BJ (cell line): Measurements from ENCODE around the gene SPIB. TPM values are rescaled to one million over a fixed set of nuclear protein-coding genes. Genes with fewer than 3 reads are reported as not detected.
"Not testable (repeated sequence)": the region's sequence is repeated elsewhere in the genome, so short reads cannot be mapped to it uniquely, and the experiment has no call there.

Experiments used
- CTCF ChIA-PET: fragments of 350-600 bp; formaldehyde crosslinking; extraction: SDS; loops from one replicate; lab custom pipeline; 2021; ENCODE audit warnings: antibody characterized with exemption, inconsistent platforms; lab: Yijun Ruan, JAX
- POLR2A ChIA-PET: fragments of 300-600 bp; sonication (Branson Sonifier 250); formaldehyde crosslinking; extraction: SDS; loops from one replicate; lab custom pipeline; 2021; ENCODE audit warnings: antibody characterized with exemption; lab: Charles Lee
- DNase-seq: peaks from one replicate; pipeline ENCODE4 v3.0.0-alpha.2; 2011; ENCODE audit warnings: low read depth
- H3K27me3 ChIP-seq: 2 replicates; pipeline ENCODE4 v1.6.0; 2011; ENCODE audit warnings: low read length; ENCODE audit not compliant: control insufficient read depth, insufficient read depth
- H3K36me3 ChIP-seq: 2 replicates; pipeline ENCODE4 v1.5.1; 2011; ENCODE audit warnings: low read length; ENCODE audit not compliant: control insufficient read depth, insufficient read depth
- H3K4me3 ChIP-seq: 2 replicates; pipeline ENCODE4 v1.5.1; 2011; ENCODE audit warnings: low read depth, mild to moderate bottlenecking, control low read depth, low read length
- CTCF ChIP-seq: IDR thresholded peaks from 2 replicates; pipeline ENCODE4 v1.5.1; 2011; ENCODE audit warnings: low read depth, mild to moderate bottlenecking, control low read depth, inconsistent platforms, low read length, moderate library complexity; ENCODE audit not compliant: insufficient read depth
- polyA plus RNA-seq: library from polyadenylated mRNA; depleted of rRNA; stranded (reverse); fragments of >200 nt; gene quantifications from 2 replicates; pipeline ENCODE4 v1.2.3, GENCODE V29; 2011

Gene SPIB
- polyA plus RNA-seq, 1 experiment: not detected

- no peak for TF ChIP-seq CTCF
- no peak for DNase-seq
- ChIA-PET CTCF (interaction anchor here (1.0 to 1.4 kb wide), 7 partner anchors 8 to 171 kb away, joined by 3 to 7 read pairs (median 4); no protein-coding TSS in a partner anchor), POLR2A (interaction anchor here (0.6 kb wide), 1 partner anchor 8 kb away, joined by 4 read pairs; no protein-coding TSS in a partner anchor)
- Histone ChIP-seq H3K27me3 (no peaks in the 10 kb centered on the region), H3K4me3 (peak overlapping the region; percentile 77), H3K36me3 (peaks cover 14% of the 10 kb centered on the region)
These were observed 33.8 kb upstream of the SPIB start for GRCh38 chr19:50384685-50385535.

- TF ChIP-seq CTCF: no peak
- DNase-seq: no peak
- CTCF ChIA-PET: interaction anchor here (0.6 kb wide), 1 partner anchor 71 kb away, joined by 3 read pairs; no protein-coding TSS in a partner anchor
These were observed 31.4 kb upstream of the SPIB start for GRCh38 chr19:50387176-50387867.

GRCh38 chr19:50387868-50388245, 30.9 kb upstream of the SPIB start:
- POLR2A ChIA-PET: no interaction called here
- TF ChIP-seq CTCF: no peak
- CTCF ChIA-PET: no interaction called here
- peaks cover under 1% of the 10 kb centered on the region; the same call in 1 of the 2 replicates for H3K36me3 ChIP-seq
- DNase-seq: no peak
- H3K4me3 ChIP-seq: no peak overlapping the region
- H3K27me3 ChIP-seq: no peaks in the 10 kb centered on the region

More at GRCh38 chr19:50387176-50387867, 31.4 kb upstream of the SPIB start:
- POLR2A ChIA-PET: no interaction called here
- H3K4me3 ChIP-seq: no peak overlapping the region
- peaks cover 4% of the 10 kb centered on the region for H3K36me3 ChIP-seq
- H3K27me3 ChIP-seq: no peaks in the 10 kb centered on the region

GRCh38 chr19:50390295-50390694, 28.4 kb upstream of the SPIB start:
- DNase-seq, H3K4me3 ChIP-seq, H3K27me3 ChIP-seq, H3K36me3 ChIP-seq: not testable (repeated sequence)
- ChIA-PET POLR2A (interaction anchor here (0.7 kb wide), 1 partner anchor 90 kb away, joined by 11 read pairs; no protein-coding TSS in a partner anchor), CTCF (interaction anchor here (0.9 kb wide), 1 partner anchor 70 kb away, joined by 3 read pairs; no protein-coding TSS in a partner anchor)

GRCh38 chr19:50390952-50391351, 27.8 kb upstream of the SPIB start:
- POLR2A ChIA-PET, DNase-seq, H3K4me3 ChIP-seq, H3K36me3 ChIP-seq, H3K27me3 ChIP-seq, CTCF ChIA-PET: not testable (repeated sequence)

- no peaks in the 10 kb centered on the region for H3K36me3 ChIP-seq
- ChIA-PET CTCF (interaction anchor here (1.2 kb wide), 1 partner anchor 8 kb away, joined by 3 read pairs; the partner anchor contains the start of gene POLD1), POLR2A (no interaction called here)
- no peak overlapping the region for H3K4me3 ChIP-seq
- no peaks in the 10 kb centered on the region for H3K27me3 ChIP-seq
- no peak for TF ChIP-seq CTCF
- DNase-seq: no peak
These were observed 26.0 kb upstream of the SPIB start for GRCh38 chr19:50392759-50393158.
